ENCODE data around the gene SPTB.

SPTB gene

GRCh38 chr14:64768401-64769095 is 111.2 kb downstream of the SPTB start:
- H3K27ac ChIP-seq: no peak overlapping the region
- TF ChIP-seq ZFX (IDR thresholded peaks at IDR 0.05; ENCODE audit: borderline replicate concordance) (no peak), CTCF (IDR thresholded peaks at IDR 0.05) (no peak)

- no peak for TF ChIP-seq CTCF (IDR thresholded peaks at IDR 0.05)
- no peak for TF ChIP-seq ZFX (IDR thresholded peaks at IDR 0.05; ENCODE audit: borderline replicate concordance)
- no peak overlapping the region for H3K27ac ChIP-seq
These were observed 112.3 kb downstream of the SPTB start for GRCh38 chr14:64767215-64767964.

- no peak for TF ChIP-seq CTCF (IDR thresholded peaks at IDR 0.05)
- TF ChIP-seq ZFX (IDR thresholded peaks at IDR 0.05; ENCODE audit: borderline replicate concordance): no peak
- H3K27ac ChIP-seq: no peak overlapping the region
These were observed 113.1 kb downstream of the SPTB start for GRCh38 chr14:64766430-64767151.

GRCh38 chr14:64765740-64766302 is 113.9 kb downstream of the SPTB start:
- TF ChIP-seq CTCF (IDR thresholded peaks at IDR 0.05): no peak
- TF ChIP-seq ZFX (IDR thresholded peaks at IDR 0.05; ENCODE audit: borderline replicate concordance): no peak
- H3K27ac ChIP-seq: no peak overlapping the region

GRCh38 chr14:64764641-64765520 is 114.8 kb downstream of the SPTB start:
- H3K27ac ChIP-seq: no peak overlapping the region
- TF ChIP-seq ZFX (IDR thresholded peaks at IDR 0.05; ENCODE audit: borderline replicate concordance) (no peak), CTCF (IDR thresholded peaks at IDR 0.05) (peak; percentile 91)

- TF ChIP-seq ZFX (IDR thresholded peaks at IDR 0.05; ENCODE audit: borderline replicate concordance): no peak
- no peak for TF ChIP-seq CTCF (IDR thresholded peaks at IDR 0.05)
- H3K27ac ChIP-seq: no peak overlapping the region
These were observed 115.7 kb downstream of the SPTB start for GRCh38 chr14:64763801-64764621.
